Astrocyte (in vitro differentiated cells and primary cell): ENCODE data around the gene MYH15.

Experiments
- CTCF ChIP-seq: IDR thresholded peaks from 2 replicates; pipeline ENCODE4 v1.5.1; 2011; ENCODE audit warnings: low read depth, mild to moderate bottlenecking, inconsistent platforms, low read length, moderate library complexity; ENCODE audit not compliant: insufficient read depth
- EZH2 ChIP-seq: IDR thresholded peaks from 2 replicates; pipeline ENCODE4 v1.6.1; 2012; ENCODE audit warnings: mild to moderate bottlenecking, low read length, inconsistent platforms; ENCODE audit not compliant: insufficient read depth

GRCh38 chr3:108479224-108479623 lies 31.2 kb downstream of the MYH15 start:
- TF ChIP-seq CTCF (no peak), EZH2 (no peak)
